CD4-positive, CD25-positive, alpha-beta regulatory T cell (primary cell): Measurements from ENCODE around the gene RREB1. TPM values are rescaled to one million over a fixed set of nuclear protein-coding genes. Genes with fewer than 3 reads are reported as not detected.
A peak's percentile ranks its signal among the peaks of the same experiment; 100 is the strongest.

Experiments
- ATAC-seq, 2 donors: fragments of 150-1000 bp; cut with Tn5 transposase; one replicate each; pipeline ENCODE4 v1.10.0; 2021; ENCODE audit warnings: low read depth in 2 of 2, moderate number of reproducible peaks in 2 of 2, moderate library complexity in 1 of 2
- DNase-seq, 3 donors: peaks; one replicate each; pipeline versions ENCODE4 v3.0.0 to v3.0.0-alpha.2; 2012 to 2022; ENCODE audit warnings: mixed read lengths in 1 of 3
- H3K27ac ChIP-seq: one replicate; pipeline ENCODE4 v1.7.0; 2013; ENCODE audit warnings: mild to moderate bottlenecking, low read length; ENCODE audit not compliant: insufficient read depth, poor library complexity, severe bottlenecking
- H3K27me3 ChIP-seq: one replicate; pipeline ENCODE4 v1.7.0; 2013; ENCODE audit warnings: low read length; ENCODE audit not compliant: control insufficient read depth, insufficient read depth
- H3K36me3 ChIP-seq: one replicate; pipeline ENCODE4 v1.7.0; 2013; ENCODE audit warnings: mild to moderate bottlenecking, low read length, moderate library complexity; ENCODE audit not compliant: control insufficient read depth, insufficient read depth
- H3K4me1 ChIP-seq: 2 replicates; pipeline ENCODE4 v1.7.0; 2013; ENCODE audit warnings: mild to moderate bottlenecking, low read length; ENCODE audit not compliant: insufficient read depth, control insufficient read depth, poor library complexity, severe bottlenecking
- H3K4me3 ChIP-seq: one replicate; pipeline ENCODE4 v1.7.0; 2013; ENCODE audit warnings: low read depth, mild to moderate bottlenecking, low read length, moderate library complexity
- H3K9me3 ChIP-seq, 2 experiments: 1 replicate in 1 of 2; 2 replicates in 1 of 2; pipeline ENCODE4 v1.7.0; 2013; ENCODE audit warnings: low read length in 2 of 2, mild to moderate bottlenecking in 1 of 2, moderate library complexity in 1 of 2; ENCODE audit not compliant: control insufficient read depth in 2 of 2
- H3K27ac Mint-ChIP-seq, 3 donors: one replicate each; pipeline ENCODE4 v1.8.0; 2020 to 2022; ENCODE audit warnings: mild to moderate bottlenecking in 3 of 3, mixed read lengths in 3 of 3, moderate library complexity in 2 of 3
- H3K27me3 Mint-ChIP-seq: one replicate; pipeline ENCODE4 v1.8.0; 2022; ENCODE audit warnings: mild to moderate bottlenecking, mixed read lengths
- H3K36me3 Mint-ChIP-seq: one replicate; pipeline ENCODE4 v1.8.0; 2020; ENCODE audit warnings: mixed read lengths
- H3K4me1 Mint-ChIP-seq, 4 donors: one replicate each; pipeline ENCODE4 v1.8.0; 2020 to 2022; ENCODE audit warnings: mixed read lengths in 4 of 4, mild to moderate bottlenecking in 1 of 4
- H3K4me3 Mint-ChIP-seq, 4 donors: one replicate each; pipeline ENCODE4 v1.8.0; 2020 to 2022; ENCODE audit warnings: mild to moderate bottlenecking in 4 of 4, mixed read lengths in 4 of 4, moderate library complexity in 3 of 4
- H3K9me3 Mint-ChIP-seq, 7 donors: one replicate each; pipeline ENCODE4 v1.8.0; 2020 to 2022; ENCODE audit warnings: mixed read lengths in 7 of 7, mild to moderate bottlenecking in 3 of 7, moderate library complexity in 2 of 7
- polyA plus RNA-seq, 4 donors: library from polyadenylated mRNA; unstranded; fragments of 300-500 nt; fragmentation: Illumina TruSeq; gene quantifications; one replicate each; pipeline ENCODE4 v1.2.3, GENCODE V29; 2021
- total RNA-seq: library from RNA; stranded (reverse); gene quantifications from one replicate; pipeline ENCODE4 v1.2.3, GENCODE V29; 2022

The RREB1 gene
- total and polyA plus RNA-seq, 5 donors from 2014 or later, result 1.2 to 45.2 (median 2.3) TPM

DNA sequence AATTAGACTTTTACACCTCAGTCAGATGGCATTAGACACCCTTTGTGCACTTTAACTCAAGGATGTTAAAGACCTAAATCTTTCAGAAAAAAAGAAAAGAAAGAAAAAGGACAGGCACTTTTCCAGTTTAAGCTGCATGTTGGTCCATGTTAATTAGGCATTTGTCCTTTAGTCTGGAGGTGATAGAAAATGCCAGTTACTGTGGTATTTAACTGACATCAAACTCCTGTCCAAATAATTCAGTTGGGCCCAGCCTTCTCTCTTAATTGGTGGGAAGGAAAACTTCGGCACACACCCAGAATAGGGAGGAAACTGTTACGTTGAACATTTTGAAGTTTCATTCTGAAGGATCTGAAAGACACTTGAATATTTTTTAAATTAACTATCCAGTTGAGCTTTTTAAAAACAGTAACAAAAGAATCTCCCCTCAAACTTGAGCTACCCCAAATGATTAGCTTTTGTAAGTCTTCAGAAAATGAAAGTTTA is 30.3 kb downstream of the RREB1 start:
- Mint-ChIP-seq H3K4me3 (peak overlapping the region; percentile 79 to 93 (median 86)), H3K9me3 (no peaks in the 10 kb centered on the region), H3K27me3 (no peaks in the 10 kb centered on the region), H3K27ac (peak overlapping the region; percentile 77 to 98 (median 98)), H3K4me1 (peaks cover 28 to 69% (median 58%) of the 10 kb centered on the region in 4 donors), H3K36me3 (no peaks in the 10 kb centered on the region)
- peak overlapping the region; percentile 68 for H3K27ac ChIP-seq
- H3K4me1 ChIP-seq, result peaks cover 34% of the 10 kb centered on the region
- no peaks in the 10 kb centered on the region for H3K36me3 ChIP-seq
- no peaks in the 10 kb centered on the region for H3K9me3 ChIP-seq
- ATAC-seq, result no peak
- DNase-seq, result no peak
- H3K27me3 ChIP-seq, result no peaks in the 10 kb centered on the region
- peak overlapping the region; percentile 86 for H3K4me3 ChIP-seq

DNA sequence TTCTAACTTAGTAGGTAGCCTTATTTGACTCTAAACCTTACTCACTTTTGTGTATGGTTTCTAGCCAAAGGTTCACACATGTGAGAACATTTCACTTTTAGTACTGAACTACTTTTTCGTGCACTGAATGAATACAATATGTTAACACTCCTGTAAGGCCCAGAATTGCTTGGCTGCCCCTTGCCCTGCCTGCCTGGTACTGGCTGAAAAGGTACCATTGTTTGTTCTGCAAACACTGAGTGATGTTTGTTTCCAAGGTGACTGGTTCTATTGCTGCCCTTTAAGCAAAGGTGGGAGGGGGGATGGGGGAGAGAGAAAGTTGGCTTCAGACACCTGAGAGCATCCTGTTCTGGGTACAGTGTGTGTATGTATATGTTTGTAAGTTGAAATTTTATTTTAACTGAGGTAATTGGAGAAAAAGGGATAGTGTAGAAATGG is 31.2 kb downstream of the RREB1 start:
- H3K27ac ChIP-seq, result peak overlapping the region; percentile 68
- DNase-seq (peak in 2 of 3 donors; percentile 44 to 47), ATAC-seq (peak in 1 of 2 donors; percentile 10)
- Mint-ChIP-seq H3K27me3 (no peaks in the 10 kb centered on the region), H3K36me3 (no peaks in the 10 kb centered on the region), H3K4me3 (peak overlapping the region in 3 of 4 donors; percentile 16 to 85 (median 28)), H3K27ac (peak overlapping the region; percentile 77 to 91 (median 83)), H3K9me3 (no peaks in the 10 kb centered on the region), H3K4me1 (peaks cover 28 to 71% (median 55%) of the 10 kb centered on the region in 4 donors)
- peaks cover 34% of the 10 kb centered on the region for H3K4me1 ChIP-seq
- H3K9me3 ChIP-seq, result no peaks in the 10 kb centered on the region
- H3K36me3 ChIP-seq, result no peaks in the 10 kb centered on the region
- H3K27me3 ChIP-seq, result no peaks in the 10 kb centered on the region
- H3K4me3 ChIP-seq, result no peak overlapping the region

DNA sequence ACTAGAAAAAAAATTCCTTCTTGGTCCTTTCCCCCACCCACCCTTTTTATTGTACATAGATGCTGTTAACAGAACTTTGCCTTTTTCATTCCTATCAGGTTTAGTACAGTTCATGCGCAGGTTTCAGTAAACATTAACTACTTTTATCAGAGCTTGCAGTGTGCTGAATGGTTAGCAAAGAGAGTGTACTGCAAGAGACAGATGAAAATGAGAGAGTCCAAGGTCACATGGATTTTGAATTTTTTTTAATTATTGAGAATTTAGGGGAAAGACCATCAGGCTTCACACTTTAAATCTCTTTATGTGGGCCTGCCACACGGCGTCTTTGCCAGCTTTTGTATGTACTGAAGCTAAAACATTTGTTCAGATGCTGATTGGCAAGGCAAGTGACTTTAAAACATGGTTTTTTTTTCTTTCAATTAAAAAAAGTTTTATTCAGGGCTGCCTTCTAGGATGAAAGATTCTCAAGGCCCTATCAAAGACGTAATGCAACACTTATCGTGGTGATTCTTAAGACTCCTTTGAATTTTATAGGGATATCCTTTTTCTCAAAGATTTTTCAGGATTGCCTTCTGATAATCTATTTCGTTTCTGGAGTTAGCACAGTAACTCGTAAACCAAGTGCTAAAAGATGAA is 32.2 kb downstream of the RREB1 start:
- no peak for ATAC-seq

DNA sequence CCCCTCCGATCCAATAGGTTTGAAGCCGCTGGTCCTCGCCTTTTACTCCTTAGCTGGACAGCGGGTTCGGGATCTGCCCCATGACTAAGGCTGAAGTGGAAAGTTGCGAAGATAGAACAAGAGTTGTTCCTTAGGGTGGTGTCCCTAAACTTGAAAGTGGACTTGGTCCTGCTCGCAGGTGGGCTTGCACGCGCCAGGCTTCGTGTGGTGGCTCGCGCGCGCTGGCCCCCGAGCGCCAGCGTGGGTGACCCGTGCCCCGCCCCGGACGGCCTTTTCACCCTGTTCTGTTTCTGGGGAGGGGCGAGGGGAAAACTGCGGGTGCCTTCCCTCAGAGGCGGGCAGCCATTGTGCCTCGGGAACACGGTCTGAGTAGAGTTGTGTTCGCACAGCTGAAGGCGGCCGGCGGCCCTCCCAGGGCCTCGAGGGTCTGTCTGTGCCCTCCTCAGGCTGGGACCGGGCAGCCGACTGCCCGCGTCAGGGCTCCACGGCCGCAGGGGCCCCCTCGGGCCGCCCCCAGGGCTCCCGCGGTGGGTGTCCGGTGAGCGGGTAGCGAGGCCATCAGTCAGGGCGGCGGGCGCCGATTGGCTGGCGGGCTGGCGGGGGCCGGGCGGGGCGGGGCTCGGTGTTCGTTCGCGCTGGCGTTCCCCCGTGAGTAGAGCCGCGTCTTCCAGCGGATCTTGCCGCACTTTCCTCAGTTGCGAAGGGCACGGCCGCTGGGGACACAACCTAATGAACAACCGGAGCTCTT is 33.0 kb downstream of the RREB1 start:
- H3K27me3 Mint-ChIP-seq, result no peaks in the 10 kb centered on the region
- H3K4me3 ChIP-seq, result peak overlapping the region; percentile 81
- peaks cover 44% of the 10 kb centered on the region for H3K4me1 ChIP-seq
- H3K9me3 Mint-ChIP-seq, result no peaks in the 10 kb centered on the region
- peak overlapping the region; percentile 85 to 92 (median 89) for H3K4me3 Mint-ChIP-seq
- no peaks in the 10 kb centered on the region for H3K9me3 ChIP-seq
- H3K27ac Mint-ChIP-seq, result peak overlapping the region; percentile 82 to 91 (median 87)
- H3K27me3 ChIP-seq, result no peaks in the 10 kb centered on the region
- peak overlapping the region; percentile 66 for H3K27ac ChIP-seq
- H3K36me3 ChIP-seq, result no peaks in the 10 kb centered on the region
- peaks cover 33 to 71% (median 51%) of the 10 kb centered on the region in 4 donors for H3K4me1 Mint-ChIP-seq
- peak; percentile 72 to 78 (median 72) for DNase-seq
- no peaks in the 10 kb centered on the region for H3K36me3 Mint-ChIP-seq
- peak; percentile 85 to 86 for ATAC-seq

More for the DNA sequence above, 32.2 kb downstream of the RREB1 start:
- Mint-ChIP-seq H3K36me3 (no peaks in the 10 kb centered on the region), H3K4me3 (peak overlapping the region; percentile 85 to 92 (median 89)), H3K27ac (peak overlapping the region; percentile 29 to 91 (median 87)), H3K27me3 (no peaks in the 10 kb centered on the region), H3K9me3 (no peaks in the 10 kb centered on the region), H3K4me1 (peaks cover 28 to 71% (median 53%) of the 10 kb centered on the region in 4 donors)
- H3K27me3 ChIP-seq, result no peaks in the 10 kb centered on the region
- no peaks in the 10 kb centered on the region for H3K9me3 ChIP-seq
- peaks cover 37% of the 10 kb centered on the region for H3K4me1 ChIP-seq
- no peaks in the 10 kb centered on the region for H3K36me3 ChIP-seq
- no peak for DNase-seq
- H3K27ac ChIP-seq, result peak overlapping the region; percentile 68
- peak overlapping the region; percentile 53 for H3K4me3 ChIP-seq

DNA sequence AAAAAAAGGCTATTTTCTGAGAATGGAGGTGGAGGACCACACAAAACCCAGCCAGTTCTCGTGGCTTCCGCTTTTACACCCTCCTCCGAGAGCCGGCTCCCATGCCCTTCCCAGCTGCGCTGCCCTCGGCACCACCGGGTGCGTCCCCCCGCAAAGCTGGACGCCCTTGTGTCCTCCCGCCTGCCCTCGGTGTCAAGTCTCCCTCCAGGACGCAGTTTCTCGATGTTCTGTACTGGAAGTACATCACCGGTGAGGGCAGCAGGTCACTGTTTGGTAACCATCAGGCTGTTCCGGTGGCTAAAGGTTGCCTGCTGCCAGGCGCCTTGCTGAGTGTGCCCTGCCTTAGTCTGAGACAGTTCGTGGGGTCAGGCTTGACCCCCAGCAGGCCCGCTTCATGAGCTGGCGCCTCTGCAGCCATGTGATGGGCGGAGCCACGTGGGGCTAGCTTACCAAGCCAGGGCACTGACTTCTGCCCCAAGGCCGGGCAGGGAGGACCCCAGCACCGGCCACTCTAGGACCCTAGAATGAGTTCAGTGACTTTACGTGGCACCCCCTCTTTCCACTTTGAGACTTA is 34.6 kb downstream of the RREB1 start:
- H3K27me3 Mint-ChIP-seq, result no peaks in the 10 kb centered on the region
- Histone ChIP-seq H3K4me3 (no peak overlapping the region), H3K4me1 (peaks cover 45% of the 10 kb centered on the region), H3K9me3 (no peaks in the 10 kb centered on the region), H3K27me3 (no peaks in the 10 kb centered on the region), H3K27ac (no peak overlapping the region), H3K36me3 (no peaks in the 10 kb centered on the region)
- H3K4me3 Mint-ChIP-seq, result peak overlapping the region in 3 of 4 donors; percentile 62 to 78 (median 72)
- peaks cover 3% of the 10 kb centered on the region for H3K36me3 Mint-ChIP-seq
- DNase-seq (no peak), ATAC-seq (no peak)
- H3K27ac Mint-ChIP-seq, result peak overlapping the region in 1 of 3 donors; percentile 71
- H3K4me1 Mint-ChIP-seq, result peaks cover 34 to 77% (median 55%) of the 10 kb centered on the region in 4 donors
- no peaks in the 10 kb centered on the region for H3K9me3 Mint-ChIP-seq

DNA sequence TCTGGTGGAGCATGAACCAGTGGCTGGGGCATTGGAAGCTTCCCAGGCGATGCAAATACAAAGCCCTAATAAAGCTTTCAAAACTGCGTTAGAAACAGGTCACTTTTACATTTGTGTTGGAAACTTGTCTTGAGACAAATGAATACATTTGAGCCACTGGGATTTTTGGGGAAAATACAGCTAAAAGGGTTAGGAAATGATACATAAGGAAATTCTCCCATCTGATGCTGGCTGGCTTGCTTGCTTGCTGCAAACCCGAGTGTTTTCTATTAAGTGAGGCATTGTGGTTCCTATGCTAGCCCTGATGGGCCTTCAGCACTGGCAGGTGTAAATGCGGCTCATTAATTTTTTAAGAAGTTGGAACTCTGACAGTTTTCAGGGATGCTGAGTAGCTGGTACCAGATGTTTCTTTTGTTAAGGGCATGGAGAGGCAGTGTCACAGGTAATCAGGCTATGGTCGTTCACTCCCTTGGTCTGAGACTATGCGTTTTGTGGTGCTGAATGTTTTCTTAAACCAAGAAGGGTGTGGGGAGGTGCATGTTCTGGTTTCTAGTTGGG is 35.2 kb downstream of the RREB1 start:
- Mint-ChIP-seq H3K4me3 (peak overlapping the region; percentile 33 to 78 (median 71)), H3K27ac (peak overlapping the region in 2 of 3 donors; percentile 48 to 71), H3K9me3 (no peaks in the 10 kb centered on the region), H3K27me3 (no peaks in the 10 kb centered on the region), H3K4me1 (peaks cover 28 to 77% (median 54%) of the 10 kb centered on the region in 4 donors), H3K36me3 (peaks cover 3% of the 10 kb centered on the region)
- Histone ChIP-seq H3K9me3 (no peaks in the 10 kb centered on the region), H3K4me3 (no peak overlapping the region), H3K27ac (no peak overlapping the region), H3K4me1 (peaks cover 39% of the 10 kb centered on the region), H3K27me3 (no peaks in the 10 kb centered on the region), H3K36me3 (no peaks in the 10 kb centered on the region)
- no peak for DNase-seq
- no peak for ATAC-seq

DNA sequence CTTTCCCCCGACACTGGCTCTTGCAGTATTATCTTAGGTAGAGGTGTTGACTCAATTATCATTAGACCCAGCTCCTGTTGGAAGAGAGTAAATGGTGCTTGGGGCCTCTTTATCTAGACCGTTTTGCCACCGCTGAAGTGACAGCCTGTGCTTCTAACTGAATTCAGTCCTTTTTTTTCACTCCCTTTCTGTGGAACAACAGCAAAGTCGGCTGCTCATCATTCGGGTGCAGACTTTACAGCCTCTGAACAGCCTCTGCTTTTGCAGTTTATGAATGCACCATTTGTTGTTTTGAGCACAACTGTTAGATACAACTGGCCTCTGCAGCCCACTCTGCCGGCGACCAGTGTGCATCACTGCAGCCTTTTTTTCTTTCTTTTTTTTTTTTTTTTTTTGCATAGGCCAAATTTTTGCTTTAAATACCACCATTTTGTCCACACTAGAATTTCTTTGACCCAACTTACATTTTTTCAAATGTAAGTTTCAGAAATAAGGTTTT is 35.8 kb downstream of the RREB1 start:
- Mint-ChIP-seq H3K9me3 (no peaks in the 10 kb centered on the region), H3K27me3 (no peaks in the 10 kb centered on the region), H3K4me3 (peak overlapping the region; percentile 33 to 78 (median 71)), H3K4me1 (peaks cover 24 to 77% (median 50%) of the 10 kb centered on the region in 4 donors), H3K36me3 (peaks cover 3% of the 10 kb centered on the region), H3K27ac (peak overlapping the region in 2 of 3 donors; percentile 48 to 71)
- DNase-seq (no peak), ATAC-seq (no peak)
- peaks cover 35% of the 10 kb centered on the region for H3K4me1 ChIP-seq
- no peaks in the 10 kb centered on the region for H3K9me3 ChIP-seq
- H3K4me3 ChIP-seq, result no peak overlapping the region
- H3K27ac ChIP-seq, result no peak overlapping the region
- H3K36me3 ChIP-seq, result no peaks in the 10 kb centered on the region
- no peaks in the 10 kb centered on the region for H3K27me3 ChIP-seq
